HEK293T (cell line): ENCODE results near the gene HBS1L.

Experiments
- CTCF ChIA-PET: fragments of 350-600 bp; formaldehyde crosslinking; extraction: SDS; loops from one replicate; lab custom pipeline; 2021; ENCODE audit warnings: antibody characterized with exemption, inconsistent platforms; lab: Yijun Ruan, JAX
- POLR2A ChIA-PET: fragments of 350-600 bp; formaldehyde crosslinking; extraction: SDS; loops from one replicate; lab custom pipeline; 2020; ENCODE audit warnings: antibody characterized with exemption, inconsistent platforms; lab: Yijun Ruan, JAX
- DNase-seq: peaks from one replicate; pipeline ENCODE4 v3.0.0; 2012; ENCODE audit warnings: mixed read lengths; ENCODE audit errors: extremely low spot score
- ARNT ChIP-seq: fragments of 450-650 bp; IDR thresholded peaks from 2 replicates; pipeline ENCODE4 v1.6.1; 2017; ENCODE audit warnings: mild to moderate bottlenecking
- BHLHE40 ChIP-seq: fragments of 450-650 bp; IDR thresholded peaks from 2 replicates; pipeline ENCODE4 v1.6.1; 2016; ENCODE audit warnings: mild to moderate bottlenecking, moderate library complexity, borderline replicate concordance
- CTBP1 ChIP-seq: fragments of 450-650 bp; IDR thresholded peaks from 2 replicates; pipeline ENCODE4 v1.6.1; 2016; ENCODE audit warnings: borderline replicate concordance
- ELF4 ChIP-seq: fragments of 450-650 bp; IDR thresholded peaks from 2 replicates; pipeline ENCODE4 v1.6.1; 2017; ENCODE audit warnings: antibody characterized with exemption
- FOXA1 ChIP-seq: fragments of 450-650 bp; IDR thresholded peaks from 2 replicates; pipeline ENCODE4 v1.6.1; 2016; ENCODE audit warnings: mild to moderate bottlenecking
- FOXK2 ChIP-seq: fragments of 450-650 bp; IDR thresholded peaks from 2 replicates; pipeline ENCODE4 v1.6.1; 2016; ENCODE audit warnings: mild to moderate bottlenecking
- FOXM1 ChIP-seq: fragments of 450-650 bp; IDR thresholded peaks from 2 replicates; pipeline ENCODE4 v1.6.1; 2017; ENCODE audit warnings: mild to moderate bottlenecking, borderline replicate concordance
- HDGF ChIP-seq: fragments of 450-650 bp; IDR thresholded peaks from 2 replicates; pipeline ENCODE4 v1.6.1; 2017; ENCODE audit warnings: antibody characterized with exemption, borderline replicate concordance
- L3MBTL2 ChIP-seq: fragments of 450-650 bp; conservative IDR thresholded peaks from 2 replicates; pipeline ENCODE4 v1.6.1; 2016; ENCODE audit warnings: mild to moderate bottlenecking
- LEF1 ChIP-seq: fragments of 450-650 bp; IDR thresholded peaks from 2 replicates; pipeline ENCODE4 v1.6.1; 2017; ENCODE audit warnings: mild to moderate bottlenecking, borderline replicate concordance
- NFRKB ChIP-seq: fragments of 450-650 bp; IDR thresholded peaks from 2 replicates; pipeline ENCODE4 v1.6.1; 2016; ENCODE audit warnings: mild to moderate bottlenecking, moderate library complexity
- SP1 ChIP-seq: fragments of 450-650 bp; IDR thresholded peaks from 2 replicates; pipeline ENCODE4 v1.6.1; 2017
- SUZ12 ChIP-seq: fragments of 450-650 bp; IDR thresholded peaks from 2 replicates; pipeline ENCODE4 v1.6.1; 2016; ENCODE audit warnings: mild to moderate bottlenecking
- TARDBP ChIP-seq: fragments of 450-650 bp; IDR thresholded peaks from 2 replicates; pipeline ENCODE4 v1.6.1; 2016
- ZNF384 ChIP-seq: fragments of 450-650 bp; IDR thresholded peaks from 2 replicates; pipeline ENCODE4 v1.6.1; 2016
- TF ChIP-seq, protein P1 (sequence below): fragments of 450-650 bp; IDR thresholded peaks from 2 replicates; pipeline ENCODE4 v1.6.1; 2016

Gene HBS1L

DNA sequence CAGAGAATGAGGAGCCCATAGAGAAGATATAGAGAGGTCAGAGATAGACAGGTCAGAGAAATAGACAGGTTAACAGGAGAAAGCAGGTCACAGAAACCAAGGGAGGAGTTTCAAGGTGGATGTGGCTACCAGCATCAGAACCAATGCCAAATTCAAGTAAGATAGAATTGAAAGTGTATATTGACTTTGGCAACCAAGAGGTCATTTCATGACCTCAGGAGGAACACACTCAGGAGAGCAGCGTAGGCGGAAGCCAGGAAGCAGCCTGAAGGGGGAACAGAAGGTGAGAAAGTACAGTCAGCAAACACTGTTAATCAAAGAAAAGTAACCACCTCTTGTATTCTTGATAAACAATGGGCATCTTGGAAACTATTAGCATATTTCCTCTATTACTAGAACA lies 70.8 kb downstream of the HBS1L start:
- TF ChIP-seq SP1 (no peak), NFRKB (no peak), FOXA1 (no peak), ELF4 (no peak), ARNT (no peak), FOXK2 (no peak), L3MBTL2 (no peak), BHLHE40 (no peak), SUZ12 (no peak), HDGF (no peak), LEF1 (no peak), ZNF384 (no peak), TARDBP (no peak), FOXM1 (no peak), CTBP1 (no peak)
- TF ChIP-seq, protein P1, sequence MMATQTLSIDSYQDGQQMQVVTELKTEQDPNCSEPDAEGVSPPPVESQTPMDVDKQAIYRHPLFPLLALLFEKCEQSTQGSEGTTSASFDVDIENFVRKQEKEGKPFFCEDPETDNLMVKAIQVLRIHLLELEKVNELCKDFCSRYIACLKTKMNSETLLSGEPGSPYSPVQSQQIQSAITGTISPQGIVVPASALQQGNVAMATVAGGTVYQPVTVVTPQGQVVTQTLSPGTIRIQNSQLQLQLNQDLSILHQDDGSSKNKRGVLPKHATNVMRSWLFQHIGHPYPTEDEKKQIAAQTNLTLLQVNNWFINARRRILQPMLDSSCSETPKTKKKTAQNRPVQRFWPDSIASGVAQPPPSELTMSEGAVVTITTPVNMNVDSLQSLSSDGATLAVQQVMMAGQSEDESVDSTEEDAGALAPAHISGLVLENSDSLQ = no peak
- no peak for DNase-seq
- ChIA-PET CTCF (no interaction called here), POLR2A (no interaction called here)

DNA sequence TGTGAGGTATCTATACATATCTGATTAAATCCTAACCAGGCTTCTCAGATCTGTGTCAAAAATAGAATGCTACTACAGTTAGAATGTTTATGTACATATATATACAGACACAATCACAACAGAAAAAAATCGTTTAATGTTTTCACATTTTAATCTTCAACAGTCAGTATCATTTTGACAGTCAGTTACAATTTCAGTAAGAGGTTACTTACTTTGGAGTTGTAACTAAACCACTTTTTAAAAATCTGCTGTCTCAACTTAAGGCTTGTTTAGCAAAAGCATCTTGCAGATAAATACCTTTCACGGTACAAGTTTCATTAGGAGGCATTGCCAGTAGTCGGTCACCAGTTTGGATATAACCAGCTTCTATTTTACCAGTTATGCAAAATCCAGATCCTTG lies 72.5 kb downstream of the HBS1L start:
- TF ChIP-seq CTBP1 (no peak), ARNT (no peak), ZNF384 (no peak), SP1 (no peak), ELF4 (no peak), HDGF (no peak), LEF1 (no peak), SUZ12 (no peak), NFRKB (no peak), BHLHE40 (no peak), TARDBP (no peak), FOXA1 (no peak)
- TF ChIP-seq, protein P1 = no peak
- CTCF ChIA-PET = no interaction called here

DNA sequence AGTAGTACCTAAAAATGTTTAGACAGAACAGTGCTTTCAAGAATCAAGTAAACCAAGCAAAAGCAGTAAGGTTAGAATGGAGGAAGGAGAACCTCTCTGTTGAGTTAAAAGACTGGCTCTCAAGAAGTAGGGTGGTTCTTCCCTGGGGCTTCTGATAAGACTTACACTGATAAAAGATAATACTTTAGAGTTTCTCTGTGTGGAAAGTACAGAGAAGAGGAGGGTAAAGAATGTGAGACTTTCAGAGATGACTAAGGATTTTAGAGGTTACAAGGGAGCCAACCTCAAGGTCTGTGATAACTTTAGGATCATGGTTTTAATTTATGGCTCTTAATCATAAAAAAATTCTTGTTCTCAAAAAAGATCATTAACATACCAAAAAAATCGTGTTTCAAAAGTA lies 73.8 kb downstream of the HBS1L start:
- CTCF ChIA-PET = no interaction called here

More for the DNA sequence above, 72.5 kb downstream of the HBS1L start:
- no peak for DNase-seq
- POLR2A ChIA-PET = no interaction called here

DNA sequence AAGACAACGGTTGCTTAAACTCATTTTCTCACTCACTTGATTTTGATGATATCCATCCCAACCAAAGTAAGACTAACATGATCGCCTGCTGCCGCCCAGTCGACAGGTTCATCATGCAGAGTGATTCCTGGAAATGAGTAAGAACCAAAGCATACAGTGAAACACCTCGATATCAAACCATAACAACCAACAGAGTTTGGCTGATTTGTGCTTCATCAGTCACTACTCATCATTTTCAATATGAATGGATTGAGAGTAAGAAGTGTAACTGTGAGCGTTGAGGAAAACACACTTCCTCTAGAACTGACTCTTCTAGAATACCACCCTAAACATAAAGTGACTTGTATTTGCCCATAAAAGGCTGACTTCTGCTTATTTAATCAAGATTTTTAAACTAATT lies 75.5 kb downstream of the HBS1L start:
- DNase-seq = no peak
- ChIA-PET POLR2A (no interaction called here), CTCF (no interaction called here)
- TF ChIP-seq CTBP1 (no peak), SUZ12 (no peak), ZNF384 (no peak), L3MBTL2 (no peak)

More for the DNA sequence above, 73.8 kb downstream of the HBS1L start:
- POLR2A ChIA-PET = no interaction called here
- DNase-seq = no peak
- TF ChIP-seq ARNT = no peak
- TF ChIP-seq NFRKB = no peak
- TF ChIP-seq L3MBTL2 = no peak
- TF ChIP-seq SUZ12 = no peak
- TF ChIP-seq ELF4 = no peak
- no peak for TF ChIP-seq BHLHE40
- TF ChIP-seq LEF1 = no peak
- TF ChIP-seq HDGF = no peak
- no peak for TF ChIP-seq CTBP1
- TF ChIP-seq, protein P1 = no peak
- no peak for TF ChIP-seq FOXA1

DNA sequence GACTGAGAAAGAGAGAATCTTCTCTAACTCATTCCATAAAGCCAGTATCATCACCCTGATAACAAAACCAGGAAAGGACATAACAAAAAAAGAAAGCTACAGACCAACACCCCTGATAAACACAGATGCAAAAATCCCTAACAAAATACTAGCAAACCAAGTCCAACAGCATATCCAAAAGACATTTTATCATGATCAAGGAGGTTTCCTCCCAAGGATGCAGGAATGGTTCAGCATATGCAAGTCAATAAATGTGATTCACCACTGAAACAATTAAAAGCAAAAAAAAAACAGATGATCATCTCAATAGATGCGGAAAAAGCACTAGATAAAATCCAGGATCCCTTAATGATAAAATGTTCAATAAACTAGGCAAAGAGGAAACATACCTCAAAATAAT lies 80.3 kb downstream of the HBS1L start:
- CTCF ChIA-PET = no interaction called here
- POLR2A ChIA-PET = no interaction called here
- no peak for DNase-seq
- no peak for TF ChIP-seq SP1
- TF ChIP-seq FOXK2 = no peak
- no peak for TF ChIP-seq FOXA1
- TF ChIP-seq HDGF = no peak
- TF ChIP-seq CTBP1 = no peak
- no peak for TF ChIP-seq ELF4
- no peak for TF ChIP-seq LEF1
- TF ChIP-seq SUZ12 = no peak
- TF ChIP-seq TARDBP = no peak
- no peak for TF ChIP-seq FOXM1
- TF ChIP-seq, protein P1 = no peak
- TF ChIP-seq ARNT = no peak
- no peak for TF ChIP-seq ZNF384
- TF ChIP-seq L3MBTL2 = no peak
- no peak for TF ChIP-seq BHLHE40
- TF ChIP-seq NFRKB = no peak

DNA sequence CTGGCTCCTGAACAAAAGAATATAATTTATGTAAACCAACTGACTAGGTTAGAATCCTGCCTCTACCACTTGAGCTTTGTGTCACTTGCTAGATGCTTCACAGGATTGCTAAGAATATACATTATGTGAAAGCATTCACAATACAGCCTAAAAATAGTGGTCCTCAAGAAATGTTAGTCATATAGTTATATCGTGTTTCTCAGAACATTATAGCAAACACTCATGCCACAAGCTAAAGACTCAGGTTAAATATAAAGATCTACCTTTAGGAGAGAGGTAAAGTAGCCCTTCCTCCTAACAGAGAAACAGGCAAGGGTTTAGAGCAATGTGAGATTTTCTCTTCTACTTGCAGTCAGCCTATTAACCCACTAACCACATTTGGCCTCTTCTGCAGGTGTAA lies 86.9 kb downstream of the HBS1L start:
- POLR2A ChIA-PET = no interaction called here
- no peak for DNase-seq
- TF ChIP-seq SP1 (no peak), BHLHE40 (no peak), TARDBP (no peak), ZNF384 (no peak), ARNT (no peak), CTBP1 (no peak)
- CTCF ChIA-PET = no interaction called here
